ENCODE data around the gene ESRRA. TPM values are rescaled to one million over a fixed set of nuclear protein-coding genes. Genes with fewer than 3 reads are reported as not detected.

The ESRRA gene
- total RNA-seq, 2 experiments from 2014 or later: 10.9 to 12.0 TPM

DNA sequence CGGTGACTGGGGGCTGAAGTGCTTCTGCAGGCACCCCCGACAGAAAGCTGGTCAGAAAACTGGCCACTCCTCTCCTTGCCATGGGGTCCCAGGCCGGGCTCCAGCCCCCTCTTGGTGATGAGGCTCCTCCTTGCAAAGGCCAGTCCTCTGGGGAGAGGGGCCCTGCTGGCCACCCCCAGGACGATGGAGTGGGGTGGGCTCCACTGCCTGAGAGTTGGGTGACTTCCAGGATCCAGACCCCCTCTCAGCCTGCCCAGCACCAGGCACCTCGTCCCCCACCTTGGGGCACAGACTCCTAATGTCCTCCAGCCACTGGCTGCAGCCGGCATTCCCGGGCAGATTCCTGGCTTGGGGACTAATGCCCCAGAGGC, 53.2 kb downstream of the ESRRA start:
- H3K27me3 ChIP-seq (ENCODE audit: control insufficient read depth in 1 of 2, insufficient read depth in 2 of 2, low read length in 2 of 2): no peaks in the 10 kb centered on the region
- H3K4me3 ChIP-seq (ENCODE audit: low read length): peak overlapping the region; percentile 57
- TF ChIP-seq, protein P1, sequence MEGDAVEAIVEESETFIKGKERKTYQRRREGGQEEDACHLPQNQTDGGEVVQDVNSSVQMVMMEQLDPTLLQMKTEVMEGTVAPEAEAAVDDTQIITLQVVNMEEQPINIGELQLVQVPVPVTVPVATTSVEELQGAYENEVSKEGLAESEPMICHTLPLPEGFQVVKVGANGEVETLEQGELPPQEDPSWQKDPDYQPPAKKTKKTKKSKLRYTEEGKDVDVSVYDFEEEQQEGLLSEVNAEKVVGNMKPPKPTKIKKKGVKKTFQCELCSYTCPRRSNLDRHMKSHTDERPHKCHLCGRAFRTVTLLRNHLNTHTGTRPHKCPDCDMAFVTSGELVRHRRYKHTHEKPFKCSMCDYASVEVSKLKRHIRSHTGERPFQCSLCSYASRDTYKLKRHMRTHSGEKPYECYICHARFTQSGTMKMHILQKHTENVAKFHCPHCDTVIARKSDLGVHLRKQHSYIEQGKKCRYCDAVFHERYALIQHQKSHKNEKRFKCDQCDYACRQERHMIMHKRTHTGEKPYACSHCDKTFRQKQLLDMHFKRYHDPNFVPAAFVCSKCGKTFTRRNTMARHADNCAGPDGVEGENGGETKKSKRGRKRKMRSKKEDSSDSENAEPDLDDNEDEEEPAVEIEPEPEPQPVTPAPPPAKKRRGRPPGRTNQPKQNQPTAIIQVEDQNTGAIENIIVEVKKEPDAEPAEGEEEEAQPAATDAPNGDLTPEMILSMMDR (IDR thresholded peaks at IDR 0.05): no peak
- peaks cover 44% of the 10 kb centered on the region for H3K36me3 ChIP-seq (ENCODE audit: insufficient read depth, low read length)
- H3K27ac ChIP-seq (ENCODE audit: low read depth in 1 of 2, low read length in 2 of 2): peak overlapping the region in 1 of 2 donors; percentile 22
- ATAC-seq (ENCODE audit: poor library complexity) (no peak), DNase-seq (no peak)
- peaks cover 36% of the 10 kb centered on the region for H3K36me3 Mint-ChIP-seq (ENCODE audit: low read depth)
- intact Hi-C loops (cut with DNase I, micrococcal nuclease): loop anchor here in 1 of 2 experiments (5.0 kb wide), 1 partner anchor 41 kb away; the partner anchor contains the start of genes PRDX5 and TRMT112
- H3K9me3 Mint-ChIP-seq: no peaks in the 10 kb centered on the region
- no peaks in the 10 kb centered on the region for H3K9me3 ChIP-seq (ENCODE audit: control insufficient read depth in 1 of 2, insufficient read depth in 1 of 2, low read length in 2 of 2)
- H3K4me1 Mint-ChIP-seq (ENCODE audit: low read depth): peaks cover 25% of the 10 kb centered on the region
- H3K4me3 Mint-ChIP-seq: peak overlapping the region; percentile 69
- no peaks in the 10 kb centered on the region for H3K27me3 Mint-ChIP-seq
- ChIA-PET POLR2A (interaction anchor here (6.3 kb wide), 1 partner anchor 41 kb away, joined by 45 read pairs; the partner anchor contains the start of genes PRDX5 and TRMT112), CTCF (no interaction called here)
- peaks cover 38% of the 10 kb centered on the region for H3K4me1 ChIP-seq (ENCODE audit: insufficient read depth, low read length)
- no peak overlapping the region for H3K27ac Mint-ChIP-seq

DNA sequence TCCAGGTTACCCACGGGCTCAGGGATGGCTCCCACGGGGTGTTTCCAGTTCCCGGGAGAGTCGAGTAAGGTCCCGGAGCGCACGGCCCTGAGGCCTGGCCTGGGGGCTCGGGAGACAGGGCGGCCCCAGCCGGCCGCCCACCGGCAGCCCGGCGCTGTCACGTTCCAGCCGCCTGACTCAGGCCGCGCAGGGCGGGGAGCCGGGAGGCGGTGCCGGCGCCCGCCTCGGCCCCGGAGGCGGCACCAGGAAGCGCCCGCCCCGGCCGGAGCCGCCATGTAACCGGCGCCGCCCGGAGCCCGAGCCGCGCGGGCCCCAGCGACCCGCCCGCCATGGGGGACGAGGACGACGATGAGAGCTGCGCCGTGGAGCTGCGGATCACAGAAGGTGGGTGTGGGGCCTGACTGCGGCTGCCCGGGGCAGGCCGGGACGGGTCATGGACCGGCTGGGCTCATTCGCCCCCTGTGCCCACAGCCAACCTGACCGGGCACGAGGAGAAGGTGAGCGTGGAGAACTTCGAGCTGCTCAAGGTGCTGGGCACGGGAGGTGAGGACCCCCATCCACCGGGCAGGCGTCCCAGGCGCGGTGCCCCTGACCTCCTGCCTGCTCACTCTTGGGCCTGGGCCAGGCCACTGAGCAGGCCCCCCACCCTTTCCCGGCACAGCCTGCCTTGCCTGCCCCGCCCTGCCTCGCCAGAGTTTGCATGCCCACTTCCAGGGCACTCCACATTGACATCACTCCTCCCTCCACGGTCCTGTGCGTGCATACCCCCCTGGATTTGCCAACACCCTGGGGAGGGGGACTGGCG, 53.8 kb downstream of the ESRRA start, which contains the start of gene RPS6KA4:
RPS6KA4 (plus strand) TSS at position 256 of the 805 bp plus-strand sequence; CDS start at position 330, 74 bp downstream.
- POLR2A ChIA-PET: interaction anchor here (0.8 to 6.3 kb wide), 6 partner anchors 17 to 759 kb away, joined by 3 to 45 read pairs (median 3); partner anchors contain the start of genes CCDC88B, PRDX5, TRMT112 and ZNHIT2
- Histone ChIP-seq H3K27ac (ENCODE audit: low read depth in 1 of 2, low read length in 2 of 2) (peak within 1 kb of the TSS in 1 of 2 donors; percentile 22), H3K27me3 (ENCODE audit: control insufficient read depth in 1 of 2, insufficient read depth in 2 of 2, low read length in 2 of 2) (no peaks in the 10 kb centered on the region), H3K4me3 (ENCODE audit: low read length) (peak within 1 kb of the TSS; percentile 88), H3K9me3 (ENCODE audit: control insufficient read depth in 1 of 2, insufficient read depth in 1 of 2, low read length in 2 of 2) (no peaks in the 10 kb centered on the region), H3K4me1 (ENCODE audit: insufficient read depth, low read length) (peaks cover 38% of the 10 kb centered on the region), H3K36me3 (ENCODE audit: insufficient read depth, low read length) (peaks cover 44% of the 10 kb centered on the region)
- TF ChIP-seq, protein P1 (IDR thresholded peaks at IDR 0.05): no peak
- Mint-ChIP-seq H3K27me3 (no peaks in the 10 kb centered on the region), H3K36me3 (ENCODE audit: low read depth) (peaks cover 41% of the 10 kb centered on the region), H3K9me3 (no peaks in the 10 kb centered on the region), H3K4me3 (peak within 1 kb of the TSS; percentile 93), H3K27ac (peak within 1 kb of the TSS; percentile 5), H3K4me1 (ENCODE audit: low read depth) (peaks cover 25% of the 10 kb centered on the region)
- ATAC-seq (ENCODE audit: poor library complexity) (peak; percentile 69), DNase-seq (peak in 8 of 14 experiments; percentile 35 to 79 (median 58))
- CTCF ChIA-PET: no interaction called here
- intact Hi-C loops (cut with DNase I, micrococcal nuclease): loop anchor here (1.0 to 5.0 kb wide), 2 partner anchors 41 to 42 kb away; partner anchors contain the start of genes PRDX5 (in 2 of the 2) and TRMT112 (in 1 of the 2)

DNA sequence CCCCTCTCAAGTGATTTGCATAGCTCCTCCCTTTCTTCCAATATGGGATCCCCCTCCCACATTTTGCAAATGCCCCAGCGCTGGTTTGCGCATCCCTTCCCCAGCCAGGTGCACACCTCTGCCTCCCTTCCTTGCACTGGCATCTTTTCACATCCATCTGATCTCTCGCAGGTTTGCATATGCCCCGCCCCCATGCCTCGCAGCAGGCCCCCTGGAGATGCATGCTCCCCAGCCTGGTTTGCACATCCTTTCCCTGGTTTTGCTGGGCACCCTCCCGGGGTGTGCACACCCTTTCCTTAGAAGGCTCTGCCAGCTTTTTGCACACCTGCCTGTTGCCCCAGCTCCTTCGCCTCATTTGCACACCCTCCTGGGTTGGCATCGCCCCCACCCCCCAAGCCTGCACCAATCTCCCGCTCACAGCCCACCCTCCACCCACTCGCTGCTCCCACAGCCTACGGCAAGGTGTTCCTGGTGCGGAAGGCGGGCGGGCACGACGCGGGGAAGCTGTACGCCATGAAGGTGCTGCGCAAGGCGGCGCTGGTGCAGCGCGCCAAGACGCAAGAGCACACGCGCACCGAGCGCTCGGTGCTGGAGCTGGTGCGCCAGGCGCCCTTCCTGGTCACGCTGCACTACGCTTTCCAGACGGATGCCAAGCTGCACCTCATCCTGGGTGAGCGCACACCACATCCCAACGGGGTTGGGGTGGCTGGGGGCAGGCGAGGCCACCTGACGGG, 54.6 kb downstream of the ESRRA start:
- no peaks in the 10 kb centered on the region for H3K27me3 ChIP-seq (ENCODE audit: control insufficient read depth in 1 of 2, insufficient read depth in 2 of 2, low read length in 2 of 2)
- H3K27ac Mint-ChIP-seq: peak overlapping the region; percentile 5
- peaks cover 25% of the 10 kb centered on the region for H3K4me1 Mint-ChIP-seq (ENCODE audit: low read depth)
- peaks cover 38% of the 10 kb centered on the region for H3K4me1 ChIP-seq (ENCODE audit: insufficient read depth, low read length)
- H3K9me3 Mint-ChIP-seq: no peaks in the 10 kb centered on the region
- H3K36me3 Mint-ChIP-seq (ENCODE audit: low read depth): peaks cover 46% of the 10 kb centered on the region
- ChIA-PET CTCF (interaction anchor here (1.6 kb wide), 1 partner anchor 42 kb away, joined by 7 read pairs; the partner anchor contains the start of genes PRDX5 and TRMT112), POLR2A (interaction anchor here (0.8 to 6.3 kb wide), 6 partner anchors 17 to 758 kb away, joined by 3 to 45 read pairs (median 3); partner anchors contain the start of genes CCDC88B, PRDX5, TRMT112 and ZNHIT2)
- H3K27me3 Mint-ChIP-seq: no peaks in the 10 kb centered on the region
- peak; percentile 58 for ATAC-seq (ENCODE audit: poor library complexity)
- H3K27ac ChIP-seq (ENCODE audit: low read depth in 1 of 2, low read length in 2 of 2): no peak overlapping the region
- peak overlapping the region; percentile 93 for H3K4me3 Mint-ChIP-seq
- TF ChIP-seq, protein P1 (IDR thresholded peaks at IDR 0.05): no peak
- DNase-seq: peak in 9 of 14 experiments; percentile 23 to 73 (median 42)
- no peaks in the 10 kb centered on the region for H3K9me3 ChIP-seq (ENCODE audit: control insufficient read depth in 1 of 2, insufficient read depth in 1 of 2, low read length in 2 of 2)
- peak overlapping the region; percentile 88 for H3K4me3 ChIP-seq (ENCODE audit: low read length)
- intact Hi-C loops (cut with DNase I, micrococcal nuclease): loop anchor here (1.0 to 10.0 kb wide), 3 partner anchors 42 to 295 kb away; partner anchors contain the start of genes PRDX5 (in 2 of the 2) and TRMT112 (in 1 of the 2)
- H3K36me3 ChIP-seq (ENCODE audit: insufficient read depth, low read length): peaks cover 48% of the 10 kb centered on the region
